Uterus (tissue), 4 donors: Measurements from ENCODE around the gene RNF5. TPM values are rescaled to one million over a fixed set of nuclear protein-coding genes. Genes with fewer than 3 reads are reported as not detected.

Source experiments
- DNase-seq, 2 donors: peaks; one replicate each; pipeline ENCODE4 v3.0.0-alpha.2; 2019 to 2020
- H3K27ac ChIP-seq, 2 donors: fragments of 200-600 bp; sonication (generic); 1 replicate in 1 of 2; 2 replicates in 1 of 2; pipeline ENCODE4 v1.5.1; 2016 to 2018
- H3K27me3 ChIP-seq, 2 donors: fragments of 200-600 bp; sonication (generic); one replicate each; pipeline ENCODE4 v1.5.1; 2018 to 2019; ENCODE audit warnings: control low read depth in 1 of 2
- H3K36me3 ChIP-seq, 2 donors: fragments of 200-600 bp; sonication (generic); one replicate each; pipeline ENCODE4 v1.5.1; 2019; ENCODE audit warnings: control low read depth in 1 of 2
- H3K4me1 ChIP-seq, 2 donors: fragments of 200-600 bp; sonication (generic); one replicate each; pipeline ENCODE4 v1.5.1; 2018 to 2019; ENCODE audit warnings: control low read depth in 1 of 2
- H3K4me3 ChIP-seq, 2 donors: fragments of 200-600 bp; sonication (generic); 1 replicate in 1 of 2; 2 replicates in 1 of 2; pipeline ENCODE4 v1.5.1; 2018 to 2019; ENCODE audit warnings: mild to moderate bottlenecking in 1 of 2
- H3K9me3 ChIP-seq, 2 donors: fragments of 200-600 bp; sonication (generic); one replicate each; pipeline ENCODE4 v1.5.1; 2019; ENCODE audit warnings: control low read depth in 1 of 2
- CTCF ChIP-seq, 4 experiments: fragments of 200-600 bp in 2 of 4; fragments of 450-650 bp in 2 of 4; sonication (generic) in 2 of 4; IDR thresholded peaks; one replicate each; pipeline ENCODE4 v1.5.1; 2016 to 2019; ENCODE audit warnings: antibody characterized with exemption in 4 of 4, mild to moderate bottlenecking in 2 of 4, moderate library complexity in 1 of 4
- POLR2A ChIP-seq, 2 donors: fragments of 450-650 bp; IDR thresholded peaks; one replicate each; pipeline ENCODE4 v1.6.1; 2016; ENCODE audit warnings: antibody characterized with exemption in 2 of 2, mild to moderate bottlenecking in 1 of 2, moderate library complexity in 1 of 2
- intact Hi-C: fragments of 100-400 bp; cut with DNase I; formaldehyde crosslinking; loops from one replicate; pipeline ENCODE4 v1.15.1; 2023; ENCODE audit warnings: low total_unique reads
- total RNA-seq, 4 donors: library from RNA; depleted of rRNA in 3 of 4; stranded (reverse); fragments of >200 nt in 3 of 4; gene quantifications; one replicate each; pipeline versions ENCODE4 v1.1.0 to v1.2.4, GENCODE V29; 2014 to 2023
- donor health status: DM: yes; HTN: yes; CAD: no.

RNF5 gene
- total RNA-seq, 4 donors from 2014 or later = 45.6 to 84.7 (median 56.3) TPM

GRCh38 chr6:32146287-32146686, 31.9 kb upstream of the RNF5 start:
- intact Hi-C loops = no loop called here

GRCh38 chr6:32146687-32147086, 31.5 kb upstream of the RNF5 start:
- intact Hi-C loops = no loop called here

More at GRCh38 chr6:32146287-32146686, 31.9 kb upstream of the RNF5 start:
- no peaks in the 10 kb centered on the region for H3K36me3 ChIP-seq
- DNase-seq = no peak
- TF ChIP-seq CTCF (IDR thresholded peaks at IDR 0.05) (no peak), POLR2A (IDR thresholded peaks at IDR 0.05) (no peak)
- H3K4me3 ChIP-seq = no peak overlapping the region
- no peaks in the 10 kb centered on the region for H3K9me3 ChIP-seq
- H3K27me3 ChIP-seq = no peaks in the 10 kb centered on the region
- H3K27ac ChIP-seq = no peak overlapping the region
- no peaks in the 10 kb centered on the region for H3K4me1 ChIP-seq

GRCh38 chr6:32147401-32148132, 30.6 kb upstream of the RNF5 start:
- no peak overlapping the region for H3K4me3 ChIP-seq
- no peaks in the 10 kb centered on the region for H3K36me3 ChIP-seq
- intact Hi-C loops = no loop called here
- no peaks in the 10 kb centered on the region for H3K9me3 ChIP-seq
- H3K27me3 ChIP-seq = no peaks in the 10 kb centered on the region
- TF ChIP-seq CTCF (IDR thresholded peaks at IDR 0.05) (no peak), POLR2A (IDR thresholded peaks at IDR 0.05) (no peak)
- peaks cover 4 to 6% of the 10 kb centered on the region in 2 donors for H3K4me1 ChIP-seq
- no peak overlapping the region for H3K27ac ChIP-seq
- no peak for DNase-seq

More at GRCh38 chr6:32146687-32147086, 31.5 kb upstream of the RNF5 start:
- no peaks in the 10 kb centered on the region for H3K9me3 ChIP-seq
- H3K4me3 ChIP-seq = no peak overlapping the region
- TF ChIP-seq CTCF (IDR thresholded peaks at IDR 0.05) = no peak
- no peak for TF ChIP-seq POLR2A (IDR thresholded peaks at IDR 0.05)
- no peak overlapping the region for H3K27ac ChIP-seq
- no peak for DNase-seq
- no peaks in the 10 kb centered on the region for H3K4me1 ChIP-seq
- no peaks in the 10 kb centered on the region for H3K36me3 ChIP-seq
- no peaks in the 10 kb centered on the region for H3K27me3 ChIP-seq

- intact Hi-C loops = no loop called here
- DNase-seq = no peak
- Histone ChIP-seq H3K36me3 (no peaks in the 10 kb centered on the region), H3K4me1 (peaks cover 5 to 9% of the 10 kb centered on the region in 2 donors), H3K27ac (no peak overlapping the region), H3K27me3 (no peaks in the 10 kb centered on the region), H3K9me3 (no peaks in the 10 kb centered on the region), H3K4me3 (no peak overlapping the region)
- TF ChIP-seq CTCF (IDR thresholded peaks at IDR 0.05) (no peak), POLR2A (IDR thresholded peaks at IDR 0.05) (no peak)
These were observed 29.7 kb upstream of the RNF5 start for GRCh38 chr6:32148289-32149091.
